ENCODE results near the gene ADCY6.
"Not testable (repeated sequence)": the region's sequence is repeated elsewhere in the genome, so short reads cannot be mapped to it uniquely, and the experiment has no call there.

The ADCY6 gene

GRCh38 chr12:48750215-48750614 lies 38.7 kb downstream of the ADCY6 start:
- no peak for DNase-seq (ENCODE audit: low spot score)

- DNase-seq (ENCODE audit: low spot score): no peak
Observed at GRCh38 chr12:48744251-48745008, 44.5 kb downstream of the ADCY6 start.

GRCh38 chr12:48739618-48740269 lies 49.1 kb downstream of the ADCY6 start:
- DNase-seq (ENCODE audit: low spot score): no peak

- DNase-seq (ENCODE audit: low spot score): no peak
Observed at GRCh38 chr12:48736456-48736855, 52.4 kb downstream of the ADCY6 start.

GRCh38 chr12:48728807-48729206 lies 60.1 kb downstream of the ADCY6 start:
- DNase-seq (ENCODE audit: low spot score): no peak

- DNase-seq (ENCODE audit: low spot score): not testable (repeated sequence)
Observed at GRCh38 chr12:48720737-48721136, 68.2 kb downstream of the ADCY6 start.

- not testable (repeated sequence) for DNase-seq (ENCODE audit: low spot score)
Observed at GRCh38 chr12:48720171-48720570, 68.7 kb downstream of the ADCY6 start.

- not testable (repeated sequence) for DNase-seq (ENCODE audit: low spot score)
Observed at GRCh38 chr12:48719002-48719401, 69.9 kb downstream of the ADCY6 start.

GRCh38 chr12:48717252-48717695 lies 71.6 kb downstream of the ADCY6 start:
- peak; percentile 13 for DNase-seq (ENCODE audit: low spot score)

- DNase-seq (ENCODE audit: low spot score): peak; percentile 99
Observed at GRCh38 chr12:48716493-48717251, 72.2 kb downstream of the ADCY6 start, which contains the start of gene CCNT1. TSS of gene CCNT1 (minus strand) at chr12:48716707. CDS start at chr12:48716675, 32 bp downstream.
